Activated CD8-positive, alpha-beta memory T cell treated with anti-CD3 and anti-CD28 coated beads, Interleukin-2, amount 50 U/mL, for 1 hour (primary cell): ENCODE data around the gene KRTAP10-11.
"Not testable (repeated sequence)": the region's sequence is repeated elsewhere in the genome, so short reads cannot be mapped to it uniquely, and the experiment has no call there.

Source experiments
- DNase-seq: peaks from one replicate; pipeline ENCODE4 v3.0.0-alpha.2; 2020; ENCODE audit errors: extremely low read depth

KRTAP10-11 gene

DNA sequence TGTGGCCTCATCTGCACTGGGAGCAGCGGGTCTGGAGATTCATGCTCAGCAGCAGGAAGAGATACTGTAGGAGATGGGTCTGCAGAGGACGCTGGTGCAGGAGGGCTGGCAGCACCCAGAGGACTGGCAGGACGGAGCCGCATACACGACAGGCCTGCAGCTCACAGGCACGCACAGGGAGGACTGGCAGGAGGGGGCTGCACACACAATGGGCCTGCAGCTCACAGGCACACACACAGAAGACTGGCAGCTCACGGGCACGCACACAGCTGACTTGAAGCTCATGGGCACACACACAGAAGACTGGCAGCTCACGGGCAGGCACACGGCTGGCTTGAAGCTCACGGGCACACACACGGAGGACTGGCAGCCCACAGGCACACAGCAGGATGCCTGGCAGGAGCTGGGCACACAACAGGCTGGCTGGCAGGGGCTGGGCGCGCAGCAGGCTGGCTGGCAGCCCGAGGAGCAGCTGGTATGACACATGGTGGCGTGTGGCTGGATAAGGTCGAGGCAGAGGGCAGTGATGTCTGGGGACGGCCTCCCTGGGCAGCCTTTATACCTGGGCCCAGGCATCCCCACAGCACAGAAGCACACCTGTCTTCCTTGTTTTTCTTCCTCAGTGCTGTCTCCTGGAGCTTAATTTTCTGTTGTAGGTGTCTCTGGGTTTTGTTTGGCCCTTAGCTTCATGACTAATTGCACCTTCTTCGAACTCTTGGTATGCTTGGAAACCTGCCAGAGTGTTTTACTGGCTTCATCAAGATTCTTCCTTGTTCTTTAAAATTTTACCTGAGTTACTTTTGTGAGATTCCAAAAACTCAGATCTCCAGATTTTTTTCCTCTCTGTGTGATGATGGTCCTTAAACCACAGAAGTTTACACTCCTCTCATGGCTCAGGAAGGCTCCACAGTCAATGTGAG, 20.4 kb downstream of the KRTAP10-11 start, which contains the start of gene KRTAP12-2:
TSS of gene KRTAP12-2 (minus strand) at position 527 of the 920 bp plus-strand sequence. CDS start at position 486, 41 bp downstream.
- no peak for DNase-seq

- DNase-seq, result no peak
Measured at GRCh38 chr21:44667612-44668011, 21.4 kb downstream of the KRTAP10-11 start.

GRCh38 chr21:44670642-44671432, 24.6 kb downstream of the KRTAP10-11 start:
- no peak for DNase-seq

DNA sequence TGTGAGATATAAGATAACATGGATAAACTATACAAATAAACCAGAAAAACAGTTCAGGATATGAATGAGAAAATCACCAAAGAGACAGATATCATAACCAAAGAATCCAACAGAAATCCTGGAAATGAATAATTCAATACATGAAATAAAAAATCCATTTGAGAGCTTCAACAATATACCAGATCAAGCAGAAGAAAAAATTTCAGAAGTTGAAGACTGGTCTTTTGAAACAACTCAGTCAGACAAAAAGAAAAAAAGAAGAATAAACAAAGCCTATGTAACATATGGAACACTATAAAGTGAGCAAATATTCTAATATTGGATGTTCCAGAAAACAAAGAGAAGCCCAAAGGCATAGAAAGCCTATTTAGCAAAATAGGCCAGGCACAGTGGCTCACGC, 25.7 kb downstream of the KRTAP10-11 start:
- no peak for DNase-seq

DNA sequence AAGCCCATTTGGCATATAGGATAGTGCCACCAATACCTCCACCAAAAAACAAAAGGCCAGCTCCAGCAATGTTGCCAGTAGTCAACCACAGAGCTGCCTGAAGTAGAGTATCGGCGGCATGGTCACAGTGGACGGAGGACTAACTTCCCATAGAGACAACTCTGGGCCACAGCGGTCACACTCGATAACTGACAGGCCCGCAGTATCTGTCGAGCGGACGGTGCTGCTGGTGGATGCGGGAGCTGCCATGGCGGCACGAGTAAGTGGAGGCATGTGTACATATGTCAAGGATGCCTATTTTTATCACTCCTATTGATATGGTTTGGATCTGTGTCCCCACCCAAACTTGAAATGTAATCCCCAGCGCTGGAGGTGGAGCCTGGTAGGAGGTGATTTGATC, 31.7 kb downstream of the KRTAP10-11 start:
- no peak for DNase-seq

GRCh38 chr21:44681152-44681551, 34.9 kb downstream of the KRTAP10-11 start:
- no peak for DNase-seq

GRCh38 chr21:44681861-44682579, 35.8 kb downstream of the KRTAP10-11 start, which contains the start of gene KRTAP12-1:
KRTAP12-1 (minus strand) TSS chr21:44682163; CDS start chr21:44682123, 40 bp downstream.
- no peak for DNase-seq

DNA sequence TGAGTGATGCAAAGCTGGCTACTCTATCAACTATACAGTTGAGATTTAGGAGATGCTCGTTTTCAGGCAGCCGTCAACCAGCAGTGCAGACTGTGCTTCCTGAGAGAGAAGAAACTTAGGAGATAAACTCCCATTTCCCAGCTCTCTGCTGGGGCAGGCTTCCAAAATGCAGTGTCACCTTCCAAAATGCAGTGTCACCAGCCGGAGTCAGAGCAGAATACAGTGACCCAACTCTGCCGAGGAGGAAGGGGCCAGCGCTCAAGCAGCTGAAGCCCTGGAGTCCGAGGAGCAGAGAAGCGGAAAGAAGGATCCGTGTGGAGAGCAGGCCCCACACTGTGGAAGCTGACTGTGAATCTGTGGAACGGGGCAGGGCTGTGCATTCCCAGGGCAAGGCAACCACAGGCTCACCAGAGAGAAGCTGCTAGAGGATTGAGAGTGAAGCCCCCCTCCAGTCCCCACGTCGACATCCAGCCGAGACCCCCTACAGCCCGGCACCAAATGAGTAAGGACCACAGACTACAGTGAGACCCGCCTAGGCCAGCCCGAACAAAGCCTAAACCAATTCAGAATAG, 36.5 kb downstream of the KRTAP10-11 start:
- no peak for DNase-seq

DNA sequence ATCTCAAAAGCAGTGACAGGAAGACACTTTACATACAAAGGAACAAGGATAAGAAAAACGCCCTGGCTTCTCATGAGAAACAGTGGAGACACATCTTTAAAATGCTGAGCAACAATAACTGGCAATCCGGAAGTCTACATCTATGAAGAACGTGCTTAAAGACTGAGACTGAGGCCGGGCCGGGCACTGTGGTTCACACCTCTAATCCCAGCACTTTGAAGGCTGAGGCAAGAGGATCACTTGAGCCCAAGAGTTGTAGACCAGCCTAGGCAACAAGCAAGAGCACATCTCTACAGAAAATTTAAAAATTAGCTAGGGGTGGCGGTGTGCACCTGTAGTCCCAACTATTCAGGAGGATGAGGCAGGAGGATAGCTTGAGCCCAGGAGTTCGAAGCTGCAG, 37.9 kb downstream of the KRTAP10-11 start:
- no peak for DNase-seq

GRCh38 chr21:44684483-44684882, 38.3 kb downstream of the KRTAP10-11 start:
- no peak for DNase-seq

DNA sequence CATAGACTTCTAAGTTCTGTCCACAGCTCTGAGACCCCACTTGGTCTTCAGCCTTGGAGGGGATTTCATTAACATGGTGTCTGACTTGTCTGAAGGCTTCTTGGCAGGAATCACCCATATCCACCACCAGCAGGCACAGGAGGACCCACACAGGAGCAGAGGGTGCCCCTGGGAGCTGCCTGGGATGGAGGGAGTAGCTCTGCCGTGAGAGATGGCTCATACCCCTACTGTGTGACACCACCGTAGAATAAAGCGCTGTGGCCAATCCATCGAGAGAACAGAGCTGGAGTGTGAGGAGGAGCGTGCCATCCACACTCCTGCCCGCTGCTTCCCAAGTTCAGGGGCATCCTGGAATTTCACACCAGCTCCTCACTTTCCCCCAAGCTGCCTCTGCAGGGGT, 38.8 kb downstream of the KRTAP10-11 start:
- DNase-seq, result not testable (repeated sequence)

DNA sequence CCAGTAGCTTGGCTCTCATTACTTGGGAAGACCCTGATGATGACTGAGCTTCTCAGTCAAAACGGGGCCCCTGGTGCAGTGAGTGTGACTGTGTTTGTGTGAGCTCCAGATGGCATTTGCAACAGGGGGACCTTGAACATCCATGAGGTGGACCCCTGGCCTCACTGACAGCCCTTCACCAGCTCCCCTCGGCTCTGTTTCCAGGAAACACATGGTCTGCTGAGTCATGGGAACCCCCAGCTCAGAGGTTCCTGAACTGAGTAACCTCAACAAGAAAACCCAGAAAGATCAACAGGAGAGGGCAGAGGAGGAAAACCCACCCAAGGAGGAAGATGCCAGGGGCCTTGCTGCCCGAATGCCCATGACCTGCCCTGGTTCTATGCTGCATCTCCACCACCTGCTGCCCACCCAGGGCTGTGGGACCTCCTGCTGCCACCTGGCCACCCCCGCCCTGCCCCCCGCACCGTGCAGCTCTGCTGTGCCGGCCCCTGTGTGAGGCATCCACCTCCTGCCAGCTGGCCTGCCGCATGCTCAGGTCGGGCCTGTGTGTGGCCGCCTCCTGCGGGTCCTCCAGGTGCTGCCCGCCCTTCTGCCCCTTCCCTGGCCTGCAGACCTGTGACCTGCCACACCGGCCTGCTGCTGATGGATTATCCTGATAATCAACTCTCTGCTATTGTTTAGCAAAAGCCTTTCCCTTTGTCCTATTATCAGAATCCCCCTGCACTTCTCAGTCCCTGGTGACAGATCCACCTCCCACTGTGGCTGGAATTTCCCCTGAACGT, 40.0 kb downstream of the KRTAP10-11 start:
- DNase-seq, result no peak

GRCh38 chr21:44686843-44687561, 40.8 kb downstream of the KRTAP10-11 start:
- DNase-seq, result no peak

- DNase-seq, result no peak
Measured at GRCh38 chr21:44687671-44688070, 41.5 kb downstream of the KRTAP10-11 start.

DNA sequence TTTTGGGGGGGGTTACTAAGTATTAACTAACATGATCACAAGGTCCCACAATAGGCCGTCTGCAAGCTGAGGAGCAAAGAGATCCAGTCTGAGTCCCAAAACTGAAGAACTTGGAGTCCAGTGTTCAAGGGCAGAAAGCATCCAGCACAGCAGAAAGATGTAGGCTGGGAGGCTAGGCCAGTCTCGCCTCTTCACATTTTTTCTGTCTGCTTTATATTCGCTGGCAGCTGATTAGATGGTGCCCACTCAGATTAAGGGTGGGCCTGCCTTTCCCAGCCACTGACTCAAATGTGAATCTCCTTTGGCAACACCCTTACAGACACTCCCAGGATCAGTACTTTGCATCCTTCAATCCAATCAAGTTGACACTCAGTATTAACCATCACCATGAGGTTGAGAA, 43.5 kb downstream of the KRTAP10-11 start:
- DNase-seq, result not testable (repeated sequence)

- DNase-seq, result no peak
Measured at GRCh38 chr21:44691686-44692085, 45.5 kb downstream of the KRTAP10-11 start.

- no peak for DNase-seq
Measured at GRCh38 chr21:44692798-44693512, 46.7 kb downstream of the KRTAP10-11 start.

GRCh38 chr21:44694776-44695175, 48.6 kb downstream of the KRTAP10-11 start:
- no peak for DNase-seq

GRCh38 chr21:44695184-44695583, 49.0 kb downstream of the KRTAP10-11 start:
- no peak for DNase-seq
